ENCODE results near the gene PLA2G7. TPM values are rescaled to one million over a fixed set of nuclear protein-coding genes. Genes with fewer than 3 reads are reported as not detected.
"Not testable (repeated sequence)": the region's sequence is repeated elsewhere in the genome, so short reads cannot be mapped to it uniquely, and the experiment has no call there.

PLA2G7 gene
- total RNA-seq, 1 donor from 2014 or later = 0.15 TPM

DNA sequence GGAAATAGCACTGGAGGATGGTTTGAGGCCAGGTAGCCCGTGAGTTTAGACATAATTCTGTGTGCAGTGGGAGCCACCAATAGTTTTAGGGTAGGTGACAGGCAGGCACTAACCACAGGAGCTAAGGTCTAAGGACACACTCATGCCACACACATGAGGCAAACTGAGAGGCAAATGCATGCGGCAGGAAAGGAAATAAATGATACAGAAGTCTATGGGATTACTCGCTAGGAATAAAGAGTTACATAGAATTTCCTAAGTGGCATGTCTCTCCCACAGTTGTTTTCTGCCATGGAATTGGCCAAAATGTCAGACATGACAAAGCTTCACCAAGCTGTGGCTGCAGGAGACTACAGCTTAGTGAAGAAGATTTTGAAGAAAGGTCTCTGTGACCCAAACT, 16.5 kb upstream of the PLA2G7 start:
- intact Hi-C loops (cut with micrococcal nuclease) = no loop called here
- ATAC-seq (no peak), DNase-seq (no peak)

DNA sequence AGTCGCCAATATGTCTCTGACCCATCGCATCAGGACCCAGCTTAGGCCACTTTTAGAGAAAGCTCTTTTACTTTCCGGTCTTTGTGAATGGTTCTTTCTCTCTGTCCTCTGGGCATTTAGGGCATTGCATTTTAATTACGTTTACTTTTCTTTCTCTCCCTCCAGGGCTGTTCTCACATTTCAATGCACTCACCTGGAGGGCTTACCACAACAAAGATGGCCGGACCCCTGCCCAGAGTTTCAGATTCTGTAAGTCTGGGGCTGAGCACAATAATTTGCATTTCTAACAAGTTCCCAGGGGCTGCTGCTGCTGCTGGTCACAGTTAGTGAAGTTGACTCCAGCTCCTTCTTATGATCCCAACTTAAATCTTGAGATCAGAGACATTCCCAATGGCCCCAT, 14.6 kb upstream of the PLA2G7 start:
- ATAC-seq = no peak
- no peak for DNase-seq
- intact Hi-C loops (cut with micrococcal nuclease) = no loop called here

- ATAC-seq = no peak
- no peak for DNase-seq
These were observed 13.8 kb upstream of the PLA2G7 start for GRCh38 chr6:46748940-46749503.

DNA sequence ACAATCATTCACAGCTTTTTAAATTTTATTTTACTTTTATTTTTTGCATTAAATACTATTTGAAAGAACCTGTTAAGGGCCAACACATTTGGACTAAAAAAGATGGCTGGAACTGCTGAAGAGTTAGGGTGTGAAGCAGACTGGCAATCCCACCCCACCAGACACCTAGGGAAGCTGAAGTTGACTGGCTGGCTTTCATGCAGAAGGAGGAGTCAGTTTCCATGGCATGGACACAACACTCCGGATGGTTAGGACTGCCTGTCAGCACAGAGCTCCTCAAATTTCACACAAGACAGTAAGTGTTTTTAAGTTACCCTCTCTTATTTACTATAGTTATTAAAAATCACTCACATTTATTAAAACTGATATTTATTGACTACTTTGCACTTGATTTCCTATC, 11.5 kb upstream of the PLA2G7 start, which contains the start of gene ANKRD66:
ANKRD66 (plus strand) TSS at position 238 of the 400 bp plus-strand sequence. CDS start 5,016 bp downstream, outside the sequence.
- no peak for ATAC-seq
- DNase-seq = no peak
- intact Hi-C loops (cut with micrococcal nuclease) = no loop called here

More at GRCh38 chr6:46748940-46749503, 13.8 kb upstream of the PLA2G7 start:
- intact Hi-C loops (cut with micrococcal nuclease) = no loop called here

GRCh38 chr6:46745973-46746372, 10.8 kb upstream of the PLA2G7 start:
- DNase-seq = no peak
- intact Hi-C loops (cut with micrococcal nuclease) = no loop called here
- ATAC-seq = no peak

DNA sequence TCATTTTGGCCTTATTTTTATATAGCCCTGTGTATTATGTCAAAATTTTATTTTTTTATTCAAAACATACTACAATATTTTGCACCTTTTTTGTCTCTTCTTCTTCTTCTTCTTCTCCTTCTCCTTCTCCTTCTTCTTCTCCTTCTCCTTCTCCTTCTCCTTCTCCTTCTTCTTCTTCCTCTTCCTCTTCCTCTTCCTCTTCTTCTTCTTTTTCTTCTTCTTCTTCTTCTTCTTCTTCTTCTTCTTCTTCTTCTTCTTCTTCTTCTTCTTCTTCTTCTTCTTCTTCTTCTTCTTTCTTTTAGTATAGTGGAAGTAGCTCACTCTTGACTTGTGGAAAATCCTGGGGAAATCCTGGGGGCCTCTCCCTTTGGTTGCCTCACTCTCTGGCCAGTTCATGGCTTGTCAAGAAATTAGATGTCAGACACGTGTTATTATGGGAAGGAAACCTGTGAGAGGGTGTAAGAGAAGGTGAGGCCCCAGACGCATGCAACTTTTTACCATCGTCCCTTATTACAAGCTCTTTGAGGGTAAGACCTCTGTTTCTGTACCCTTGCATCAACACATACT, 9.1 kb upstream of the PLA2G7 start:
- intact Hi-C loops (cut with micrococcal nuclease); DNase-seq; ATAC-seq: not testable (repeated sequence)

DNA sequence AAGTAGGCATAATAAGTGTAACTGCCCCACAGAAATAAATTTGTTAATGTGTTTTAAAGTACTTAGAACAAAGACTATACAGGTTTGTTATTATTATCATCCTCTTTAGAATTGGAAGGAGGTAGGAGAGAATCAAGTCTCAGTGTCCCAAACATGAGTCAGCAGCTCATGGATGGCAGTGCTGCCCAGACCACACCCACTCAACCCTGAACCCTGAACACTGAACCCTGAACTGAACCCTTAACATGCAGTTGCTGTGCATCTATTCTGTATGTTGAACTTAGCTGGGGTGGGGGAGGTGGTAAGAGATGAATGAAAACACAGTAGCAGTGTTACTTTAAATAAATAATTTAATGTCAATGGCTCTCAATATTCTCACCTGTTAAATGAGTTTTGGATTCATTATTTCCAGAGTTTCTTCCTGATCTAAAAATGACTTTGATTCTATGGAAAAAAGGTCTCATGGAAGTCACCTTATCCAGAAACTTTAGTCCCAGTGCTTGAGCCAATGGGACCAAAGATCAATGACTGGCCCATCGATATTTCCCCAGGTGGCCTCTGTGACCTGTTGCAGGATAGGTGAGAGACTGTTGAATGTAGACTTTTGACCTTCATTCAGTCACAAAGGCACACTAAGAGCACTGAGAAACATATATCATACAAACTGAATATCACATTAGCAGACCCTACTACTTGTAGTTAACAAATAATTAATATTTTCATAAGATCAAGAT, 8.4 kb upstream of the PLA2G7 start:
- DNase-seq = no peak
- intact Hi-C loops (cut with micrococcal nuclease) = no loop called here
- no peak for ATAC-seq

DNA sequence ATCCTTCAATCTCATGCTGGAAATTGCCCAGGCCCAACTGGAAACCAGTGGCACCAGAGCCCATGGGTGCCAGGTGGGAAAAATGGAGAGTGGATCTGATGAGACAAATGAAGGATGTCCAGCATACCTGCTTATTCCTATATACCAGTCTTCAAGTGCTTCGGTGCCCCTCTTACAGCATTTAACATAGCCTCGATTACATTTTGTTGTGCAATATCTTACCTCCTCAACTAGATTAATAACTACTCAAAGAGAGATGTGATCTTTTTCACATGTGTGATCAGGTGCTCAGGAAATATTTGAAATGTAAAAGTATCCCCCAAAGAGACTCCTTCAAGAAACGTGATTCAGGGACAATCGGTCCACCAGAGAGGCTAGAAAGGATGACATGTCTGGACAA, 6.7 kb upstream of the PLA2G7 start:
- intact Hi-C loops (cut with micrococcal nuclease) = no loop called here
- ATAC-seq = no peak
- no peak for DNase-seq

DNA sequence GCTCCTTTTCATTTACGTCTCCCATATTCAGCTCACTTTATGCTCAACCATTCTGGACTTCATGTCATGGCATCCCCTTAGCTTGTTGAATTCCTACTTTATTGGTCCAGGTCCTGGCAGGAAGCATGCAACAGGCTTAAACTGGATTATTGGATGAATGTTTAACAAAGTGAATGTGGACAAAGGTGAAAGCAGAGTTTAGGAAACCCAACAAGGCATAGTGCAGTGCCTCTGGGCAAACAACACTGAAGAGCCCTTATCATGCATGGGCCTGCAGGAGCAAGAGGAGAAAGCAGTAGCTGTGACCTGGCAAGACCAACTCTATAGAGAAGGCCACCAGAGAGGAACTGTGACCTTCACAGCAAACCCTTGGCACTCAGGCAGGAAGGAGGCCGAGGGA, 6.3 kb upstream of the PLA2G7 start:
- DNase-seq (no peak), ATAC-seq (no peak)
- intact Hi-C loops (cut with micrococcal nuclease) = no loop called here

DNA sequence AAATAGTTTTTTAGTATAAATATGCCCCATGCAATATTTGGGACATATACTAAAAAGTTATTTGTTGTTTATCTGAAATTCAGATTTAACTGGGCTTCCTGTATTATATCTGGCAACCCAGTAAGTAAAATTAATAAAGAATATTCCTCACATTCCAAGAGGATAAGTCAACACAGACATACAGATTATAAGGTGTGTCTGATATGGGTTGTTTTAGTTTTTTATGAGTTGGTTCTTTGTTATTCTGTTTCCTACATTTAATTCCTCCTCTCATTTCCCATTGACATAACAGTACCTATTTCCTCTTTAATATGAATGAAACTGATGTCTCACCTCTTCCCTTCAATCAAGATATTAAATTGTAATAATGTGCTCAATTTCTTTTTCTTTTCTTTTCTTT, 1.7 kb upstream of the PLA2G7 start:
- DNase-seq (no peak), ATAC-seq (no peak)
- intact Hi-C loops (cut with micrococcal nuclease) = no loop called here

- intact Hi-C loops (cut with micrococcal nuclease) = no loop called here
- no peak for DNase-seq
- ATAC-seq = peak; percentile 15
These were observed 501 bp upstream of the PLA2G7 start for GRCh38 chr6:46735720-46736031.

DNA sequence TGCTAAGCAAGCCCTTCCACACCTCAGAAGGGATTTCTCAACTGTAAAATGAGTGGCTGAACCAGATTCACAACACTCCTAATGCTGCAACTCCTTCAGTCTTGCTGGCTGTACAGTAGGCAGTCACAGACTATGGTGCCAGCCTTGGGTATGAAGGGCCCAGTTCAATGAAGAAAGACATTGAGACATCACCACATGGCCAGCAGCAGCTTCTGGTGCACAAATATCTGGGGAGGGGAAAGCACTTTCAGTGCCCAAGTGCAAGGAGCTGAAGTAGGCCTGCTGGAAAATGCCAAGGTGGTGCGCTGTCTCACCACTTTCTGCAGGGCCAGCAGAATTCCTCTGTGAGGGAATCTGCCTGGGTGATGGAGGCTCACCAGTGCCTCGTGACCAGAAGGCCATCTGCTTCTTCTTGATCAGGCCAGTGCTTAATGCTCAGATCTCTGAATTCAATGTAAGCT, 1.8 kb downstream of the PLA2G7 start:
- intact Hi-C loops (cut with micrococcal nuclease) = no loop called here
- no peak for ATAC-seq
- no peak for DNase-seq

DNA sequence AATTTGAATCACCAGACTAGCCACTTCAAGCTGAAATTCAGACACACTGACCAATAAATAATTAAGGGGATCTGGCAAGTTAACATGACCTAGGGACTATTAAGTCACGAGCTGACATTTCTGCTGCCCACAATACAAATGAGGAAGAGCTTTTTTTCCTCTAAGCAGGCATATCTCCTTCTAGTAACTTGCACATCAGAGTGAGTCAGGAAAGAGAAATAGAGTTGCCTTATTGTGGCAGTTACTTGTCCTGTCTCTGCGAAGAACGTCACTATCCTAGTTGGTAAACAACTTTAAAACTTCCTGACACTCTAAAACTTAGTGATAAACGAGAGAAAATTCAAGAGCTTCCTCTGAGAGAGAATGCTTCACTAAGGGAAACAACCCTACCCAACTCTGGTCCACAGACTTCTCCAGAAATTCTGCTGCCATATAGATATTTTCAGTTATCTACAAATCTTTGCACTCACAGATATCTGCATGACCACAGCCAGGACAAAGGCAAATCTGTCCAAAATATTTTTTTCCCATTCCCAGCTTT, 4.2 kb downstream of the PLA2G7 start:
- DNase-seq (no peak), ATAC-seq (no peak)
- intact Hi-C loops (cut with micrococcal nuclease) = no loop called here

DNA sequence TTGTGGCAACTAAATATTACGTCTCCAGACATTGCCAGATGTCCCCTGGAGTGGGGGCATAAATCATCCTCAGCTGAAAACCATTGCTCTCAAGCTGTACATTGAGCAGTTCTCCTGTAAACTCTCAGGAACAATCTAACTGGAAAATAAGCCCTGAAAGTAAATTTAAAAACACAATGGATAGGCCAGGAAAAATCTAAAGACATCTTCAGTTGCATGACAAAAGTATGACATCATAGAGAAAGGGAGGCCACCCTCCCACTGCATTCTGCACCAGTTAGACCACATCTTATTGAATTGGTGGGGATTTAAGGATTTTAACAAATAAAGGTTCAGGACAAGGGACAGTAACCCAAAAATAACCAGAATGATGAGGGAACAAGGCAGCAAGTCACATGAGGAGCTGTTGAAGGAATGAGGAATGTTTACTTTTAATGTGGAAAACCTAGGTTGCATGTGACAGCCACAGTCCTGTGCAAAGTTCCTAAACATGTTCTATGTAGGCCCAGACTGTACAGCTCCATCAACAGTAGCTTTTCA, 5.3 kb downstream of the PLA2G7 start:
- DNase-seq (no peak), ATAC-seq (no peak)
- intact Hi-C loops (cut with micrococcal nuclease) = no loop called here

GRCh38 chr6:46720401-46720800, 14.8 kb downstream of the PLA2G7 start:
- intact Hi-C loops (cut with micrococcal nuclease) = no loop called here
- no peak for DNase-seq
- no peak for ATAC-seq

DNA sequence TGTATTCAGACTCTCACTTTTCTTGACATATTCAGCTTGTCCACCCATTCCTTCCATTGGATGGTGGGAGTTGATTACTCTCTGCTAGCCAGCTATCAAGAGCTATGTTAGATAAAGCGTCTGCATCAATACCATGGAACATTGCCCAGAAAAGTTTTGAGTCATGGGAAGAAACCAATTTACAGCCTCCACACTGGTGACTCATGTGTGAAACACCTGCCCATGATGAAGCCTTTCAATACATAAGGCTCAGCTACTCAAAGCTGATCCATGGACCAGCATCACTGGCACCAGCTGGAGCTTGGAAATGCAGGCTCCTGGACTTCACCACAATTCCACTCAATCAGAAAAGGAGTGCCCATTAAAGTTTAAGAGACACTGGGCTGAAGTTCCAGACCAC, 16.1 kb downstream of the PLA2G7 start:
- no peak for DNase-seq
- ATAC-seq = no peak
- intact Hi-C loops (cut with micrococcal nuclease) = no loop called here

DNA sequence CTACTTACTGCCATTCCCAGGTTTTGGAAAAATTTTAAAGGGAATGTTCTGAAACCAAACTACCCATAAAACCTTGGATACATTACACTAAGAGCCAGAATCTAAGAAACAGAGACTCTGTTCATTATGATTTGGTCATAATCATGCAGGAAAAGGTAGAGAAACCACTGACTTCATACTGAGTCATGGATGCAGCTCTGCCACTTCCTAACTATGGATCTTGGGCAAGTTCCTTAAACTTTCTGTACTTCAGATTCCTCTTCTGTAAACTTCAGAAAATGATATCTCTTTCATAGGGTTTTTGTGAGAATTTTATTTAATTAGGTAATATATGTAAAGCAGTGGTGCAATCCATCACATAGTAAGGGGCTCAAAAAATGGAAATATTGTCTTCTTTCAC, 20.0 kb downstream of the PLA2G7 start:
- DNase-seq = no peak
- ATAC-seq = no peak
- intact Hi-C loops (cut with micrococcal nuclease) = no loop called here

GRCh38 chr6:46711491-46711890, 23.7 kb downstream of the PLA2G7 start:
- intact Hi-C loops (cut with micrococcal nuclease) = no loop called here
- DNase-seq (no peak), ATAC-seq (no peak)

- intact Hi-C loops (cut with micrococcal nuclease) = no loop called here
- ATAC-seq (no peak), DNase-seq (no peak)
These were observed 28.7 kb downstream of the PLA2G7 start for GRCh38 chr6:46706464-46706863.

GRCh38 chr6:46704562-46704961, 30.6 kb downstream of the PLA2G7 start:
- intact Hi-C loops (cut with micrococcal nuclease) = loop anchor here (2.0 kb wide), 1 partner anchor 76 kb away; no protein-coding TSS in a partner anchor
- ATAC-seq (peak; percentile 63), DNase-seq (no peak)
